WI38 (cell line): ENCODE results near the gene SASH1.

Source experiments
- H3K4me3 ChIP-seq: 2 replicates; pipeline ENCODE4 v1.5.1; 2011; ENCODE audit warnings: low read depth, mild to moderate bottlenecking, control low read depth, low read length
- CTCF ChIP-seq: IDR thresholded peaks from 2 replicates; pipeline ENCODE4 v1.5.1; 2012; ENCODE audit warnings: low read depth, mild to moderate bottlenecking, control low read depth, low read length

Gene SASH1

GRCh38 chr6:148451690-148452089, 109.1 kb downstream of the SASH1 start:
- no peak for TF ChIP-seq CTCF
- H3K4me3 ChIP-seq, result no peak overlapping the region

- no peak for TF ChIP-seq CTCF
- H3K4me3 ChIP-seq, result no peak overlapping the region
Observed at GRCh38 chr6:148452876-148453275, 110.2 kb downstream of the SASH1 start.

GRCh38 chr6:148453906-148454305, 111.3 kb downstream of the SASH1 start:
- no peak overlapping the region for H3K4me3 ChIP-seq
- TF ChIP-seq CTCF, result no peak

- TF ChIP-seq CTCF, result no peak
Observed at GRCh38 chr6:148455225-148455624, 112.6 kb downstream of the SASH1 start.

GRCh38 chr6:148455674-148456558, 113.3 kb downstream of the SASH1 start:
- TF ChIP-seq CTCF, result no peak
- no peak overlapping the region for H3K4me3 ChIP-seq

More at GRCh38 chr6:148455225-148455624, 112.6 kb downstream of the SASH1 start:
- no peak overlapping the region for H3K4me3 ChIP-seq

GRCh38 chr6:148457137-148457842, 114.7 kb downstream of the SASH1 start:
- H3K4me3 ChIP-seq, result no peak overlapping the region
- no peak for TF ChIP-seq CTCF

GRCh38 chr6:148457843-148458159, 115.2 kb downstream of the SASH1 start:
- TF ChIP-seq CTCF, result no peak
- H3K4me3 ChIP-seq, result no peak overlapping the region
